GM18505 (cell line): ENCODE results near the gene HIRA.

ENCODE experiments used
- ATAC-seq: cut with Tn5 transposase; IDR thresholded peaks from one replicate; pipeline ENCODE4 v1.9.1; 2021; ENCODE audit not compliant: unreplicated experiment
- POLR2A ChIP-seq: IDR thresholded peaks from 4 replicates; pipeline ENCODE4 v1.6.1; 2011; ENCODE audit warnings: borderline replicate concordance; ENCODE audit not compliant: insufficient read depth, insufficient read length; ENCODE audit errors: extremely low read depth

Gene HIRA

GRCh38 chr22:19361501-19362103, 69.9 kb downstream of the HIRA start:
- peak; percentile 79 for ATAC-seq
- no peak for TF ChIP-seq POLR2A

GRCh38 chr22:19360862-19361261, 70.7 kb downstream of the HIRA start:
- TF ChIP-seq POLR2A, result no peak
- no peak for ATAC-seq

GRCh38 chr22:19360300-19360792, 71.2 kb downstream of the HIRA start:
- ATAC-seq, result no peak
- no peak for TF ChIP-seq POLR2A

GRCh38 chr22:19359554-19360299, 71.8 kb downstream of the HIRA start:
- TF ChIP-seq POLR2A, result no peak
- ATAC-seq, result no peak

GRCh38 chr22:19358703-19359553, 72.6 kb downstream of the HIRA start:
- ATAC-seq, result no peak
- no peak for TF ChIP-seq POLR2A

GRCh38 chr22:19358195-19358594, 73.3 kb downstream of the HIRA start:
- ATAC-seq, result no peak

GRCh38 chr22:19357270-19358105, 74.0 kb downstream of the HIRA start:
- no peak for TF ChIP-seq POLR2A
- ATAC-seq, result no peak

More at GRCh38 chr22:19358195-19358594, 73.3 kb downstream of the HIRA start:
- no peak for TF ChIP-seq POLR2A

- TF ChIP-seq POLR2A, result no peak
- ATAC-seq, result no peak
Measured at GRCh38 chr22:19356708-19357269, 74.7 kb downstream of the HIRA start.

- no peak for ATAC-seq
- TF ChIP-seq POLR2A, result no peak
Measured at GRCh38 chr22:19355413-19356157, 75.9 kb downstream of the HIRA start.

- ATAC-seq, result no peak
- TF ChIP-seq POLR2A, result no peak
Measured at GRCh38 chr22:19354201-19354600, 77.3 kb downstream of the HIRA start.

GRCh38 chr22:19353363-19354131, 78.0 kb downstream of the HIRA start:
- ATAC-seq, result no peak
- no peak for TF ChIP-seq POLR2A
